OCI-LY3 (cell line): ENCODE data around the gene CCL24.
"Not testable (repeated sequence)": the region's sequence is repeated elsewhere in the genome, so short reads cannot be mapped to it uniquely, and the experiment has no call there.

Experiments used
- H2AFZ ChIP-seq: fragments of 200-600, 300-600 bp; shearing (Covaris generic); 2 replicates; pipeline ENCODE4 v1.6.0; 2014; ENCODE audit warnings: antibody characterized with exemption, low read depth, low read length
- H3K27ac ChIP-seq: fragments of 200-600, 300-600 bp; sonication (generic); 2 replicates; pipeline ENCODE4 v1.5.1; 2014; ENCODE audit warnings: mild to moderate bottlenecking, low read length, moderate library complexity, mixed read lengths
- H3K27me3 ChIP-seq: fragments of 200-600, 300-600 bp; sonication (generic); 2 replicates; pipeline ENCODE4 v1.6.1; 2014; ENCODE audit warnings: low read depth, low read length, mixed read lengths
- H3K36me3 ChIP-seq: fragments of 200-600, 300-600 bp; sonication (generic); replicated peaks from 2 replicates; pipeline ENCODE3; 2014; ENCODE audit warnings: low read depth, low read length, mixed read lengths
- H3K4me1 ChIP-seq: fragments of 300-600, 200-600 bp; sonication (generic); 2 replicates; pipeline ENCODE4 v1.6.1; 2014; ENCODE audit warnings: low read length, mixed read lengths
- H3K4me2 ChIP-seq: fragments of 200-600, 300-600 bp; sonication (generic); 2 replicates; pipeline ENCODE4 v1.6.1; 2014; ENCODE audit warnings: low read length, mixed read lengths
- H3K4me3 ChIP-seq: fragments of 300-600, 200-600 bp; sonication (generic); 2 replicates; pipeline ENCODE4 v1.5.1; 2014; ENCODE audit warnings: antibody characterized with exemption, mild to moderate bottlenecking, low read length, moderate library complexity
- H3K79me2 ChIP-seq: fragments of 300-600, 200-600 bp; shearing (Covaris generic); 2 replicates; pipeline ENCODE4 v1.6.1; 2014; ENCODE audit warnings: mild to moderate bottlenecking, low read length, mixed read lengths
- H3K9ac ChIP-seq: fragments of 300-600, 200-600 bp; shearing (Covaris generic); 2 replicates; pipeline ENCODE4 v1.6.0; 2014; ENCODE audit warnings: mild to moderate bottlenecking, low read length, moderate library complexity
- H3K9me3 ChIP-seq: fragments of 200-600, 300-600 bp; shearing (Covaris generic); 2 replicates; pipeline ENCODE4 v1.6.1; 2014; ENCODE audit warnings: low read length, mixed read lengths; ENCODE audit not compliant: insufficient read depth
- H4K20me1 ChIP-seq: fragments of 200-600, 300-600 bp; sonication (generic); 2 replicates; pipeline ENCODE4 v1.6.1; 2016; ENCODE audit warnings: low read length, mixed read lengths; ENCODE audit not compliant: insufficient read depth
- CTCF ChIP-seq: fragments of 200-600, 300-600 bp; sonication (generic); IDR thresholded peaks from 2 replicates; pipeline ENCODE4 v1.5.1; 2014; ENCODE audit warnings: antibody characterized with exemption, low read length, low read depth
- EZH2phosphoT487 ChIP-seq: fragments of 200-600 bp; shearing (Covaris generic); IDR thresholded peaks from 2 replicates; pipeline ENCODE4 v1.6.1; 2018; ENCODE audit warnings: antibody characterized with exemption, mixed run types, low read depth

Gene CCL24

DNA sequence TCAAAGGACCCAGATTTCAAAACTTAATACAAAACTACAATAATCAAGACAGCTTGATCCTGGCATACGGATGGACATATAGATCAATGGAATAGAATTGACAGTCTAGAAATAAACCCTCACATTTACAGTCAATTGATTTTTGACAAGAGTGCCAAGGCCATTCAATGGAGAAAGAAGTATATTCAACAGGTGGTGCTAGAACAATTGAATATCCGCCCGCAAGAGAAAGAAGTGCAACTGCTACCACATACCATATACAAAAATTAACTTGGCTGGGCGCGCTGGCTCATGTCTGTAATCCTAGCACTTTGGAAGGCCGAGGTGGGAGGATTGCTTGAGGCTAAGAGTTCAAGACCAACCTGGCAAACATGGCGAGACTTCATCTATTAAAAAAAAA, 23.2 kb upstream of the CCL24 start:
- Histone ChIP-seq H3K27ac (no peak overlapping the region), H3K79me2 (no peaks in the 10 kb centered on the region), H3K4me3 (no peak overlapping the region), H3K9me3 (no peaks in the 10 kb centered on the region), H3K4me1 (no peaks in the 10 kb centered on the region), H3K9ac (no peak overlapping the region), H3K27me3 (no peaks in the 10 kb centered on the region), H3K4me2 (no peak overlapping the region), H4K20me1 (no peaks in the 10 kb centered on the region), H2AFZ (no peak overlapping the region), H3K36me3 (no peaks in the 10 kb centered on the region)
- no peak for TF ChIP-seq CTCF
- no peak for TF ChIP-seq EZH2phosphoT487

DNA sequence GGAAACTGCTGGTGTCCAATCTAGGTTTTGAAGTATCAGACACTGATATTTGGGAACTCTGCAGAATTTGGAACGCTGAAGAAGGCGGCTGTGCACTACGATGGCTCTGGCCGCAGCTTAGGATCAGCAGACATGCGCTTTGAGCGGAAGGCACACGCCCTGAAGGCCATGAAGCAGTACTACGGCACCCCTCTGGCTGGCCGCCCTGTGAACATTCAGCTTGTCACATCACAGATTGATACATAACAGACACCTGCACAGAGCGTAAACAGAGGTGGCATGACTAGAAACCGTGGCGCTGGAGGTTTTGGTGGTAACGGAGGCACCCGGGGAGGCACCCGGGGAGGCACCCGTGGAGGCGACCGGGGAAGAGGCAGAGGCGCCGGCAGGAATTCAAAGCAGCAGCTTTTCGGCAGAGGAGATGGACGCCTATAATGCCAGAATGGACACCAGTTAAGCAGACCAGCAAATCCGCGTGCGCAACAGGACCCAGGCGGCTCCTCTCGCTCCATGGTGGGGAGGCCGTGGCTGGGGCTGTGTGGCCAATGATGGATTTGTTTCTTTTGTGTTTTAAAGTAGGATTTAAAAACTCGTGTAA, 22.2 kb upstream of the CCL24 start:
- Histone ChIP-seq H3K4me2 (no peak overlapping the region), H4K20me1 (no peaks in the 10 kb centered on the region), H2AFZ (no peak overlapping the region), H3K36me3 (no peaks in the 10 kb centered on the region), H3K27ac (no peak overlapping the region), H3K79me2 (no peaks in the 10 kb centered on the region), H3K4me3 (no peak overlapping the region), H3K4me1 (no peaks in the 10 kb centered on the region), H3K9me3 (no peaks in the 10 kb centered on the region), H3K27me3 (no peaks in the 10 kb centered on the region), H3K9ac (no peak overlapping the region)
- TF ChIP-seq EZH2phosphoT487: no peak
- no peak for TF ChIP-seq CTCF

GRCh38 chr7:75833662-75834061, 20.1 kb upstream of the CCL24 start:
- not testable (repeated sequence) for H3K36me3 ChIP-seq, H3K9ac ChIP-seq, H3K4me2 ChIP-seq, H3K4me3 ChIP-seq, H3K79me2 ChIP-seq, H2AFZ ChIP-seq, H3K27ac ChIP-seq, H3K9me3 ChIP-seq, H4K20me1 ChIP-seq, H3K4me1 ChIP-seq, H3K27me3 ChIP-seq

- H3K9ac ChIP-seq: no peak overlapping the region
- H3K4me3 ChIP-seq: no peak overlapping the region
- no peaks in the 10 kb centered on the region for H3K27me3 ChIP-seq
- no peak overlapping the region for H2AFZ ChIP-seq
- no peak overlapping the region for H3K27ac ChIP-seq
- H4K20me1 ChIP-seq: no peaks in the 10 kb centered on the region
- H3K36me3 ChIP-seq: no peaks in the 10 kb centered on the region
- H3K4me1 ChIP-seq: no peaks in the 10 kb centered on the region
- no peaks in the 10 kb centered on the region for H3K79me2 ChIP-seq
- no peak overlapping the region for H3K4me2 ChIP-seq
- H3K9me3 ChIP-seq: no peaks in the 10 kb centered on the region
- TF ChIP-seq EZH2phosphoT487: no peak
Measured at GRCh38 chr7:75830978-75831377, 17.4 kb upstream of the CCL24 start.

DNA sequence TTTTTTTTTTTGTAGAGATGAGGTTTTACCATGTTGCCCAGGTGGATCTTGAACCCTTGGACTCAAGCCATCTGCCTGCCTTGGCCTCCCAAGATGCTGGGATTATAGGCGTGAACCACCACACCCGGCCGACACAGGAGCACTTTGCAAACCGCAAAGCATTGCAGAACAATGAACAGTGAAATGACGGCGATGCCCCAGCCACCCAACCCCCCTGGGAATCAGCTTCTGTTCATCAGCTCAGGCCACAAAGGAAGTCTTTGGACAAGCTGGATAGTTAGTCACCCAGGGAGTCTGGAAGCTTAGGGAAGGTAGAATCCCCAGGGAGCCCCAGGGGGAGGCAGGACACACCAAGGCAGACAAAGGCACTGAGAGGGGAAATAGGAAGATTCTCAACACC, 16.1 kb upstream of the CCL24 start:
- not testable (repeated sequence) for H3K4me1 ChIP-seq, H3K4me2 ChIP-seq, H3K27me3 ChIP-seq, H4K20me1 ChIP-seq, H3K79me2 ChIP-seq, H3K9ac ChIP-seq, H2AFZ ChIP-seq, H3K4me3 ChIP-seq, H3K9me3 ChIP-seq, H3K36me3 ChIP-seq, H3K27ac ChIP-seq
